ENCODE results near the gene DCAF8L1. TPM values are rescaled to one million over a fixed set of nuclear protein-coding genes. Genes with fewer than 3 reads are reported as not detected.
"Not testable (repeated sequence)": the region's sequence is repeated elsewhere in the genome, so short reads cannot be mapped to it uniquely, and the experiment has no call there.

Gene DCAF8L1
- polyA plus RNA-seq, 1 of the 3 experiments (the other 2 are of a cell fraction) = 0.10 TPM

DNA sequence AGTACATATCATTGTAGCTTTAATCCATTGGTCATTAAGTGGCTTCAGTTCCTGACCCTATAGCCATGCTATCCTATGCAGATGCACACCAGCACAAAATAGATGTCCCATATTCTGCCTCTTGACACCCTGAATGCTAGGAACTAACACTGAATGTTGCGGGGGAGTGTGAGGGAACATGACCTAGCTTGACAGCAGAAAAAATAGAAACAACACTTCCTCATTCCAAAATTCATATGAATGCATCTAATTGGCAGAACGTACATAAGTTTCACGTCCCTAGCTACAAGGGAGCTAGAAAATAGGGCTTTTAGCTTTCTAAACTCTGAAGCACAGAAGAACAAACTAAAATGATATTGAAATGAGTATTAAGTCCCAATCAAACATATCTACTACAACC is 14.4 kb upstream of the DCAF8L1 start:
- POLR2A ChIA-PET = no interaction called here

DNA sequence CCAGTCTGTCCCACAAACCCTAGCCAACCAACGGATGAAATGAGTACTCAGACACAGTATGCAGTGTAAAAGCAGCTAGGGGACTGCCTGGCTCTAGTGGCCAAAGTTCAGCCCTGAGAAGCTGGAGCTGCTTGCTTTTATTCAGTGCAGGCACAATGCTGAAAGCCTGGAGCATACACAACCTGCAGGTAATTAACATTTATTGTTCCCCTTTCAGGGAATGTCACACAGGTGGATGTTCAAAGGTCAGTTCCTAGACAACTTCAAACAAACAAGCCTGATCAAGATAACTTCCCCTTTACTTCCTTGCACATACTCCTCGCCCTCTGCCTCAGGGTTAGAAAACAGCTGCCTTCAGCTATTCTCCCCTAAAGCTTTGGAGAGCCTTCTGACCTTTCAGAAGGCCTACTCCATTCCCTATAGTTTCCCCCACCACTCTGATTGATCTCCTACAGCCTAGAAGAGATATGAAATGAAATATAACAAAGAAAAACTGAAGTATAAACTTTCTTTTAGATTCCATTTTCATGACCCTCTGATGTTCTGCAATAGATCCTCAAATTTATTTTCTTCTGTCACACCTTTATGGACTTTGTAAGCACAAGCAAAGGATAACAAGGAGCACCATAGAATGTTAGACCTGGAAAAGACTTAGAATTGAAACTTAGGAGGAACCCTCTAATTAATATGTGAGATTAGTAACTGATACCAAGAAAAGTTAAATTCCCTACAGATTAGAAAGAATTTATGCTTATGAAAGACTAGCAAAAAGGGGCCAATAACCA is 6.8 kb upstream of the DCAF8L1 start:
- ChIA-PET POLR2A (no interaction called here), CTCF (no interaction called here)
- Histone ChIP-seq H3K4me2 (no peak overlapping the region), H3K79me2 (ENCODE audit: insufficient read depth) (no peaks in the 10 kb centered on the region), H3K9me3 (no peaks in the 10 kb centered on the region; the same call in 1 of the 2 replicates), H4K20me1 (ENCODE audit: insufficient read depth) (no peaks in the 10 kb centered on the region), H3K4me1 (ENCODE audit: control insufficient read depth in 1 of 2, insufficient read depth in 2 of 2, low read depth in 1 of 2, low read length in 1 of 2) (no peaks in the 10 kb centered on the region), H3K27me3 (ENCODE audit: insufficient read depth) (no peaks in the 10 kb centered on the region), H3K27ac (ENCODE audit: low read depth in 2 of 2, low read length in 1 of 2) (no peak overlapping the region), H3K9ac (no peak overlapping the region), H3K36me3 (replicated peaks in 1 of 2; ENCODE audit: control insufficient read depth in 1 of 2, insufficient read depth in 2 of 2, low read length in 1 of 2) (no peaks in the 10 kb centered on the region), H3K4me3 (ENCODE audit: low read depth in 2 of 2, low read length in 1 of 2) (no peak overlapping the region), H3K9me2 (no peaks in the 10 kb centered on the region), H2AFZ (ENCODE audit: low read depth) (no peak overlapping the region), H3F3A (replicated peaks; ENCODE audit: insufficient read depth) (no peaks in the 10 kb centered on the region)
- TF ChIP-seq, protein P1, sequence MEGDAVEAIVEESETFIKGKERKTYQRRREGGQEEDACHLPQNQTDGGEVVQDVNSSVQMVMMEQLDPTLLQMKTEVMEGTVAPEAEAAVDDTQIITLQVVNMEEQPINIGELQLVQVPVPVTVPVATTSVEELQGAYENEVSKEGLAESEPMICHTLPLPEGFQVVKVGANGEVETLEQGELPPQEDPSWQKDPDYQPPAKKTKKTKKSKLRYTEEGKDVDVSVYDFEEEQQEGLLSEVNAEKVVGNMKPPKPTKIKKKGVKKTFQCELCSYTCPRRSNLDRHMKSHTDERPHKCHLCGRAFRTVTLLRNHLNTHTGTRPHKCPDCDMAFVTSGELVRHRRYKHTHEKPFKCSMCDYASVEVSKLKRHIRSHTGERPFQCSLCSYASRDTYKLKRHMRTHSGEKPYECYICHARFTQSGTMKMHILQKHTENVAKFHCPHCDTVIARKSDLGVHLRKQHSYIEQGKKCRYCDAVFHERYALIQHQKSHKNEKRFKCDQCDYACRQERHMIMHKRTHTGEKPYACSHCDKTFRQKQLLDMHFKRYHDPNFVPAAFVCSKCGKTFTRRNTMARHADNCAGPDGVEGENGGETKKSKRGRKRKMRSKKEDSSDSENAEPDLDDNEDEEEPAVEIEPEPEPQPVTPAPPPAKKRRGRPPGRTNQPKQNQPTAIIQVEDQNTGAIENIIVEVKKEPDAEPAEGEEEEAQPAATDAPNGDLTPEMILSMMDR (IDR thresholded peaks at IDR 0.05) = no peak
- TF ChIP-seq SIN3A (IDR thresholded peaks at IDR 0.05; ENCODE audit: borderline replicate concordance, low read depth, low read length) = no peak
- TF ChIP-seq SMC3 (IDR thresholded peaks at IDR 0.05; ENCODE audit: low read depth, low read length) = no peak
- no peak for TF ChIP-seq NFIC (IDR thresholded peaks at IDR 0.05; ENCODE audit: borderline replicate concordance)
- no peak for TF ChIP-seq TCF12 (IDR thresholded peaks at IDR 0.05)
- no peak for TF ChIP-seq GABPA (IDR thresholded peaks at IDR 0.05; ENCODE audit: low read depth)
- TF ChIP-seq FOXJ3 (CRISPR knock-in tag; IDR thresholded peaks at IDR 0.05) = no peak
- TF ChIP-seq MEF2A (IDR thresholded peaks at IDR 0.05; ENCODE audit: borderline replicate concordance, low read depth) = no peak
- TF ChIP-seq, protein P2, sequence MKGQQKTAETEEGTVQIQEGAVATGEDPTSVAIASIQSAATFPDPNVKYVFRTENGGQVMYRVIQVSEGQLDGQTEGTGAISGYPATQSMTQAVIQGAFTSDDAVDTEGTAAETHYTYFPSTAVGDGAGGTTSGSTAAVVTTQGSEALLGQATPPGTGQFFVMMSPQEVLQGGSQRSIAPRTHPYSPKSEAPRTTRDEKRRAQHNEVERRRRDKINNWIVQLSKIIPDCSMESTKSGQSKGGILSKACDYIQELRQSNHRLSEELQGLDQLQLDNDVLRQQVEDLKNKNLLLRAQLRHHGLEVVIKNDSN (IDR thresholded peaks at IDR 0.05; ENCODE audit: borderline replicate concordance, low read depth) = no peak
- no peak for TF ChIP-seq FOXM1 (IDR thresholded peaks at IDR 0.05; ENCODE audit: low read depth)
- WGBS (ENCODE audit: low lambda C conversion rate) = 3% methylated on average over 2 of the region's 2 CpGs
- no peak for DNase-seq

More for the DNA sequence above, 14.4 kb upstream of the DCAF8L1 start:
- Histone ChIP-seq H3K27ac (ENCODE audit: low read depth in 2 of 2, low read length in 1 of 2) (no peak overlapping the region), H3K36me3 (replicated peaks in 1 of 2; ENCODE audit: control insufficient read depth in 1 of 2, insufficient read depth in 2 of 2, low read length in 1 of 2) (no peaks in the 10 kb centered on the region), H3K4me1 (ENCODE audit: control insufficient read depth in 1 of 2, insufficient read depth in 2 of 2, low read depth in 1 of 2, low read length in 1 of 2) (no peaks in the 10 kb centered on the region), H3K9me2 (no peaks in the 10 kb centered on the region), H3K4me3 (ENCODE audit: low read depth in 2 of 2, low read length in 1 of 2) (no peak overlapping the region), H3K4me2 (no peak overlapping the region), H3K9ac (no peak overlapping the region), H3K27me3 (ENCODE audit: insufficient read depth) (no peaks in the 10 kb centered on the region; the same call in 1 of the 2 replicates), H3F3A (replicated peaks; ENCODE audit: insufficient read depth) (no peaks in the 10 kb centered on the region), H3K9me3 (no peaks in the 10 kb centered on the region), H4K20me1 (ENCODE audit: insufficient read depth) (no peaks in the 10 kb centered on the region), H3K79me2 (ENCODE audit: insufficient read depth) (no peaks in the 10 kb centered on the region), H2AFZ (ENCODE audit: low read depth) (no peak overlapping the region)
- no peak for DNase-seq
- CTCF ChIA-PET = no interaction called here
- no peak for TF ChIP-seq FOXJ3 (CRISPR knock-in tag; IDR thresholded peaks at IDR 0.05)
- TF ChIP-seq, protein P3, sequence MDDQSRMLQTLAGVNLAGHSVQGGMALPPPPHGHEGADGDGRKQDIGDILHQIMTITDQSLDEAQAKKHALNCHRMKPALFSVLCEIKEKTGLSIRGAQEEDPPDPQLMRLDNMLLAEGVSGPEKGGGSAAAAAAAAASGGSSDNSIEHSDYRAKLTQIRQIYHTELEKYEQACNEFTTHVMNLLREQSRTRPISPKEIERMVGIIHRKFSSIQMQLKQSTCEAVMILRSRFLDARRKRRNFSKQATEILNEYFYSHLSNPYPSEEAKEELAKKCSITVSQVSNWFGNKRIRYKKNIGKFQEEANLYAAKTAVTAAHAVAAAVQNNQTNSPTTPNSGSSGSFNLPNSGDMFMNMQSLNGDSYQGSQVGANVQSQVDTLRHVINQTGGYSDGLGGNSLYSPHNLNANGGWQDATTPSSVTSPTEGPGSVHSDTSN (IDR thresholded peaks at IDR 0.05) = no peak
- WGBS (ENCODE audit: low lambda C conversion rate) = 18% methylated on average over 3 of the region's 3 CpGs

DNA sequence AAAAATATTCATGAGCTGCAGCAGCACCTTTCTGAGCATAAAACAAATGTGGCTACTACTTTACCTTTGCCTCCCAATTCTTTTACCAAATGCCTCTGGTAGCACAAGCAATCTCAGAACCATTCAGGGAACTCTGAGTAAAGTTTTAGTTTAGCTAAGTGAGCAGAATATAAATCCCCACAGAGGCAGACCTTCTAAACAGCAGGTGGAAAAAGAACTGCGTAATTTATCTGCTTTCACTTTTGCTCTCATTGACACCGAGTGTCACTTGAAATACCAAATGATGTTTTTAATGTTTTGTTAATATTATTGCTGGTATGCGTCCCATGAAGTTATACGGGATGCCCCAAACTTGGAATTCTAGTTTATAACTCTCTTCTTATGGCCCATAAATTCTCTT is 4.3 kb downstream of the DCAF8L1 start:
- H3K4me3 ChIP-seq (ENCODE audit: low read depth in 2 of 2, low read length in 1 of 2) = peak overlapping the region in 1 of 2 experiments; percentile 29; a peak in 1 of 4 replicates
- WGBS (ENCODE audit: low lambda C conversion rate) = 26% methylated on average over 4 of the region's 4 CpGs
- H3K4me2 ChIP-seq; H3K9ac ChIP-seq; H3K27me3 ChIP-seq (ENCODE audit: insufficient read depth); DNase-seq; H3K4me1 ChIP-seq (ENCODE audit: control insufficient read depth in 1 of 2, insufficient read depth in 2 of 2, low read depth in 1 of 2, low read length in 1 of 2); H3K79me2 ChIP-seq (ENCODE audit: insufficient read depth); POLR2A ChIA-PET; H3F3A ChIP-seq (replicated peaks; ENCODE audit: insufficient read depth); H2AFZ ChIP-seq (ENCODE audit: low read depth); CTCF ChIA-PET; H3K9me3 ChIP-seq; H3K27ac ChIP-seq (ENCODE audit: low read depth in 2 of 2, low read length in 1 of 2); H3K36me3 ChIP-seq (replicated peaks in 1 of 2; ENCODE audit: control insufficient read depth in 1 of 2, insufficient read depth in 2 of 2, low read length in 1 of 2); H4K20me1 ChIP-seq (ENCODE audit: insufficient read depth); H3K9me2 ChIP-seq: not testable (repeated sequence)

Data from SK-N-SH (cell line).